ENCODE results near the gene RBM20.

GRCh38 chr10:110724937-110725336, 80.8 kb downstream of the RBM20 start:
- TF ChIP-seq CTCF (optimal IDR thresholded peaks at IDR 0.05 in 1 of 3, IDR thresholded peaks at IDR 0.05 in 1 of 3, conservative IDR thresholded peaks at IDR 0.05 in 1 of 3; ENCODE audit: extremely low read depth in 1 of 3, insufficient read depth in 2 of 3, low read length in 3 of 3) (no peak), EZH2 (IDR thresholded peaks at IDR 0.05; ENCODE audit: low read length) (no peak)

Data from keratinocyte (primary cell).